HepG2 (cell line): ENCODE measurements around the gene HLF. TPM values are rescaled to one million over a fixed set of nuclear protein-coding genes. Genes with fewer than 3 reads are reported as not detected.
A peak's percentile ranks its signal among the peaks of the same experiment; 100 is the strongest.

Source experiments
- EHMT2 ChIP-seq: fragments of 200-600 bp; sonication (generic); IDR thresholded peaks from 2 replicates; pipeline ENCODE4 v1.7.0; 2017; ENCODE audit warnings: antibody characterized with exemption, low read depth, low read length, borderline replicate concordance
- FOXK1 ChIP-seq: sonication (generic); formaldehyde crosslinking; IDR thresholded peaks from 2 replicates; pipeline ENCODE4 v1.4.0; 2020; ENCODE audit warnings: low read depth, missing genetic modification reagents, borderline replicate concordance
- HNRNPH1 ChIP-seq: fragments of 200-400 bp; formaldehyde crosslinking; optimal IDR thresholded peaks from 2 replicates; pipeline ENCODE3; 2017; ENCODE audit warnings: mild to moderate bottlenecking, low read depth, low read length
- IKZF1 ChIP-seq: fragments of 450-650 bp; IDR thresholded peaks from 2 replicates; pipeline ENCODE4 v1.7.1; 2016
- KDM5A ChIP-seq: fragments of 200-600 bp; sonication (generic); IDR thresholded peaks from 2 replicates; pipeline ENCODE4 v1.7.0; 2018; ENCODE audit warnings: antibody characterized with exemption, mild to moderate bottlenecking, low read length, borderline replicate concordance
- KDM5B ChIP-seq: sonication (generic); formaldehyde crosslinking; IDR thresholded peaks from 2 replicates; pipeline ENCODE4 v1.4.0; 2020; ENCODE audit warnings: missing genetic modification reagents, mild to moderate bottlenecking, borderline replicate concordance
- MEIS1 ChIP-seq: sonication (generic); formaldehyde crosslinking; IDR thresholded peaks from 2 replicates; pipeline ENCODE4 v1.9.0; 2021; ENCODE audit warnings: mild to moderate bottlenecking, missing genetic modification reagents, moderate library complexity, borderline replicate concordance
- MTA3 ChIP-seq: sonication (generic); formaldehyde crosslinking; IDR thresholded peaks from 2 replicates; pipeline ENCODE4 v1.4.0; 2020; ENCODE audit warnings: missing genetic modification reagents
- NCOA2 ChIP-seq: sonication (generic); formaldehyde crosslinking; IDR thresholded peaks from 2 replicates; pipeline ENCODE4 v1.8.0; 2022; ENCODE audit warnings: inconsistent platforms
- PAWR ChIP-seq: sonication (generic); formaldehyde crosslinking; IDR thresholded peaks from 2 replicates; pipeline ENCODE4 v1.4.0; 2020; ENCODE audit warnings: missing genetic modification reagents, mild to moderate bottlenecking, borderline replicate concordance
- POLR2AphosphoS5 ChIP-seq: IDR thresholded peaks from 2 replicates; pipeline ENCODE4 v1.6.1; 2012; ENCODE audit warnings: low read depth, low read length
- PTBP1 ChIP-seq: fragments of 200-400 bp; formaldehyde crosslinking; IDR thresholded peaks from 2 replicates; pipeline ENCODE4 v1.6.1; 2018; ENCODE audit warnings: low read length, low read depth; ENCODE audit not compliant: poor library complexity, severe bottlenecking
- RFXAP ChIP-seq: sonication (generic); formaldehyde crosslinking; IDR thresholded peaks from 2 replicates; pipeline ENCODE4 v1.4.0; 2020; ENCODE audit warnings: missing genetic modification reagents, borderline replicate concordance
- SATB2 ChIP-seq: sonication (generic); formaldehyde crosslinking; IDR thresholded peaks from 2 replicates; pipeline ENCODE4 v1.5.0; 2020; ENCODE audit warnings: missing genetic modification reagents
- SMAD3 ChIP-seq: sonication (generic); formaldehyde crosslinking; IDR thresholded peaks from 2 replicates; pipeline ENCODE4 v1.4.0; 2020; ENCODE audit warnings: missing genetic modification reagents
- SRF ChIP-seq: IDR thresholded peaks from 2 replicates; pipeline ENCODE4 v1.6.1; 2011; ENCODE audit warnings: mild to moderate bottlenecking, low read depth, low read length, moderate library complexity
- ZNF224 ChIP-seq: sonication (generic); formaldehyde crosslinking; IDR thresholded peaks from 2 replicates; pipeline ENCODE4 v1.5.0; 2020; ENCODE audit warnings: mild to moderate bottlenecking, missing genetic modification reagents
- ZNF282 ChIP-seq: fragments of 450-650 bp; IDR thresholded peaks from 2 replicates; pipeline ENCODE4 v1.6.1; 2018; ENCODE audit not compliant: partially characterized antibody
- ZNF331 ChIP-seq: sonication (generic); formaldehyde crosslinking; IDR thresholded peaks from 2 replicates; pipeline ENCODE4 v1.4.0; 2020; ENCODE audit warnings: missing genetic modification reagents
- ZNF343 ChIP-seq: sonication (generic); formaldehyde crosslinking; IDR thresholded peaks from 2 replicates; pipeline ENCODE4 v1.4.0; 2020; ENCODE audit warnings: mild to moderate bottlenecking, missing genetic modification reagents
- ZNF660 ChIP-seq: sonication (generic); formaldehyde crosslinking; IDR thresholded peaks from 2 replicates; pipeline ENCODE4 v1.5.1; 2020; ENCODE audit warnings: mild to moderate bottlenecking, low read depth, missing genetic modification reagents, borderline replicate concordance
- polyA plus RNA-seq, 8 experiments: library from polyadenylated mRNA; depleted of rRNA in 3 of 8; stranded (reverse) in 7 of 8; unstranded in 1 of 8; fragments of >200 nt; fragmentation: Illumina TruSeq in 4 of 8; extraction: Trizol in 4 of 8; gene quantifications; 2 replicates each; pipeline versions ENCODE4 v1.2.1 to v1.2.3, GENCODE V29; 2011 to 2016; ENCODE audit warnings: low read depth in 4 of 8, missing spikeins in 1 of 8, mixed read lengths in 1 of 8; ENCODE audit not compliant: insufficient read depth in 1 of 8
- total RNA-seq, 5 experiments: library from RNA; depleted of rRNA; stranded (reverse); fragments of >200 nt; fragmentation: Illumina TruSeq; extraction: Trizol; gene quantifications; 2 replicates each; pipeline ENCODE4 v1.2.3, GENCODE V29; 2016; ENCODE audit warnings: low read depth in 1 of 5
- TF ChIP-seq, protein P1 (sequence below): sonication (generic); formaldehyde crosslinking; IDR thresholded peaks from 2 replicates; pipeline ENCODE4 v1.9.0; 2021; ENCODE audit warnings: missing genetic modification reagents, borderline replicate concordance
- TF ChIP-seq, protein P2 (sequence below): sonication (generic); formaldehyde crosslinking; IDR thresholded peaks from 2 replicates; pipeline ENCODE4 v1.4.0; 2020; ENCODE audit warnings: mild to moderate bottlenecking, missing genetic modification reagents
- TF ChIP-seq, protein P3 (sequence below): sonication (generic); formaldehyde crosslinking; IDR thresholded peaks from 2 replicates; pipeline ENCODE4 v1.4.0; 2020; ENCODE audit warnings: mild to moderate bottlenecking, missing genetic modification reagents, borderline replicate concordance
- TF ChIP-seq, protein P4 (sequence below): IDR thresholded peaks from 2 replicates; pipeline ENCODE4 v1.6.1; 2016; ENCODE audit warnings: mild to moderate bottlenecking, missing biosample characterization, missing genetic modification reagents

Gene HLF
- total and polyA plus RNA-seq, 2 of the 13 experiments (the other 11 are each of a cell fraction or from before 2014, with no cell fraction given) = 202 to 346 TPM

DNA sequence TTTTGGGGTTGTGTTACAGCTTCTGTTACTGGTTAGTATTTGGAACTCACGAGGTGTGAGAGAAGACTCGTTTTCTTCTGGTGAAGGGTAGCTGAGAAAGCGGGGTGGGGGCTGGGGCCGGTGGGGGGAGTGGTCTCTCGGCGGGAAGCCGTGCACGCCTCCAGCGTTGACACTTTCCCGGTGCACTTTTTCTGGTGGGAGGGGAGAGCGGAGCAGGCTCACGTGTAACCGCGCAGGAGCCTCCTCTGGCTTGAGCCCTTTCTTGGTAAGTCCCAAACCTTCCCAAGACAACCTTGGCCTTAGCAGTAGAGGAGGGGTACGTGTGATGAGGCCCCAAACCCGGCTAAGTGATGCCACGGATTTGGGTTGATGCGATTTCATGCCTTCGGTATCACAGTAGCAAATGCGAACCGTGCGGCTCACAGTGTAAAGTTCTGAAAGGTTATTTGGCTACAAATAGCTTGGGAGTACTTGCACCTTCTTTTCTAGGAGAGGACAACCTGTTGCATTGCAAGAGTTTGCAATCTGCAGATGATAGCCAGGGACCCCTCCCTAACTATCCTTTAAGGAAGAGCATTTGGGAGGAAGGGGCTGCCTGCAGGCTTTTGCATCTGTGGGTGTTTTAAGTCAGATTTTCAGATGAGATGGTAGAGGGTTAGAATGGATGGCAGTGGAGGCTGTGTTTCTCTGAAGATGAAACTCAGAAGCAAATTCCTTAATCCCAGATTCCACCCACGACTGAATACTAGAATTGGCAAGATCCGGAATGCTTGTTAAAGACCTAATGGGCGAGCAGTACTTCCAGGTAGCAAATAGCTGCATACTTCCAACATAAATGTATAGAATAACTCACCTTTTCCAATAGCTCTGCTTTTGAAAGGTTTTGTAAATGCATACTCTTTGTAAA lies 1.5 kb downstream of the HLF start (continued):
- TF ChIP-seq, protein P1, sequence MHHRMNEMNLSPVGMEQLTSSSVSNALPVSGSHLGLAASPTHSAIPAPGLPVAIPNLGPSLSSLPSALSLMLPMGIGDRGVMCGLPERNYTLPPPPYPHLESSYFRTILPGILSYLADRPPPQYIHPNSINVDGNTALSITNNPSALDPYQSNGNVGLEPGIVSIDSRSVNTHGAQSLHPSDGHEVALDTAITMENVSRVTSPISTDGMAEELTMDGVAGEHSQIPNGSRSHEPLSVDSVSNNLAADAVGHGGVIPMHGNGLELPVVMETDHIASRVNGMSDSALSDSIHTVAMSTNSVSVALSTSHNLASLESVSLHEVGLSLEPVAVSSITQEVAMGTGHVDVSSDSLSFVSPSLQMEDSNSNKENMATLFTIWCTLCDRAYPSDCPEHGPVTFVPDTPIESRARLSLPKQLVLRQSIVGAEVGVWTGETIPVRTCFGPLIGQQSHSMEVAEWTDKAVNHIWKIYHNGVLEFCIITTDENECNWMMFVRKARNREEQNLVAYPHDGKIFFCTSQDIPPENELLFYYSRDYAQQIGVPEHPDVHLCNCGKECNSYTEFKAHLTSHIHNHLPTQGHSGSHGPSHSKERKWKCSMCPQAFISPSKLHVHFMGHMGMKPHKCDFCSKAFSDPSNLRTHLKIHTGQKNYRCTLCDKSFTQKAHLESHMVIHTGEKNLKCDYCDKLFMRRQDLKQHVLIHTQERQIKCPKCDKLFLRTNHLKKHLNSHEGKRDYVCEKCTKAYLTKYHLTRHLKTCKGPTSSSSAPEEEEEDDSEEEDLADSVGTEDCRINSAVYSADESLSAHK = no peak
- no peak for TF ChIP-seq PTBP1
- no peak for TF ChIP-seq ZNF224
- no peak for TF ChIP-seq MEIS1 (CRISPR knock-in tag)
- TF ChIP-seq SMAD3 (CRISPR knock-in tag) = no peak; the same call in 1 of the 2 replicates
- no peak for TF ChIP-seq SRF
- TF ChIP-seq FOXK1 (CRISPR knock-in tag) = peak; percentile 49; the same call in 1 of the 2 replicates
- no peak for TF ChIP-seq MTA3 (CRISPR knock-in tag)
- peak; percentile 57 for TF ChIP-seq HNRNPH1
- TF ChIP-seq POLR2AphosphoS5 = peak; percentile 67
- TF ChIP-seq, protein P2, sequence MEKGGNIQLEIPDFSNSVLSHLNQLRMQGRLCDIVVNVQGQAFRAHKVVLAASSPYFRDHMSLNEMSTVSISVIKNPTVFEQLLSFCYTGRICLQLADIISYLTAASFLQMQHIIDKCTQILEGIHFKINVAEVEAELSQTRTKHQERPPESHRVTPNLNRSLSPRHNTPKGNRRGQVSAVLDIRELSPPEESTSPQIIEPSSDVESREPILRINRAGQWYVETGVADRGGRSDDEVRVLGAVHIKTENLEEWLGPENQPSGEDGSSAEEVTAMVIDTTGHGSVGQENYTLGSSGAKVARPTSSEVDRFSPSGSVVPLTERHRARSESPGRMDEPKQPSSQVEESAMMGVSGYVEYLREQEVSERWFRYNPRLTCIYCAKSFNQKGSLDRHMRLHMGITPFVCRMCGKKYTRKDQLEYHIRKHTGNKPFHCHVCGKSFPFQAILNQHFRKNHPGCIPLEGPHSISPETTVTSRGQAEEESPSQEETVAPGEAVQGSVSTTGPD (CRISPR knock-in tag) = no peak
- no peak for TF ChIP-seq ZNF282
- TF ChIP-seq SATB2 (CRISPR knock-in tag) = no peak; the same call in 1 of the 2 replicates
- TF ChIP-seq ZNF660 (CRISPR knock-in tag) = no peak
- no peak for TF ChIP-seq EHMT2
- TF ChIP-seq KDM5B (CRISPR knock-in tag) = no peak; the same call in 1 of the 2 replicates
- no peak for TF ChIP-seq NCOA2 (CRISPR knock-in tag)
- 0 out of 2 replicates have a peak, but pooled peaks have one; percentile 7 for TF ChIP-seq RFXAP (CRISPR knock-in tag)
- no peak for TF ChIP-seq ZNF331 (CRISPR knock-in tag)
- no peak for TF ChIP-seq IKZF1
- TF ChIP-seq, protein P3, sequence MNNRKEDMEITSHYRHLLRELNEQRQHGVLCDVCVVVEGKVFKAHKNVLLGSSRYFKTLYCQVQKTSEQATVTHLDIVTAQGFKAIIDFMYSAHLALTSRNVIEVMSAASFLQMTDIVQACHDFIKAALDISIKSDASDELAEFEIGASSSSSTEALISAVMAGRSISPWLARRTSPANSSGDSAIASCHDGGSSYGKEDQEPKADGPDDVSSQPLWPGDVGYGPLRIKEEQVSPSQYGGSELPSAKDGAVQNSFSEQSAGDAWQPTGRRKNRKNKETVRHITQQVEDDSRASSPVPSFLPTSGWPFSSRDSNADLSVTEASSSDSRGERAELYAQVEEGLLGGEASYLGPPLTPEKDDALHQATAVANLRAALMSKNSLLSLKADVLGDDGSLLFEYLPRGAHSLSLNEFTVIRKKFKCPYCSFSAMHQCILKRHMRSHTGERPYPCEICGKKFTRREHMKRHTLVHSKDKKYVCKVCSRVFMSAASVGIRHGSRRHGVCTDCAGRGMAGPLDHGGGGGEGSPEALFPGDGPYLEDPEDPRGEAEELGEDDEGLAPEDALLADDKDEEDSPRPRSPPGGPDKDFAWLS (CRISPR knock-in tag) = no peak
- no peak for TF ChIP-seq KDM5A
- no peak for TF ChIP-seq PAWR (CRISPR knock-in tag)
- TF ChIP-seq, protein P4, sequence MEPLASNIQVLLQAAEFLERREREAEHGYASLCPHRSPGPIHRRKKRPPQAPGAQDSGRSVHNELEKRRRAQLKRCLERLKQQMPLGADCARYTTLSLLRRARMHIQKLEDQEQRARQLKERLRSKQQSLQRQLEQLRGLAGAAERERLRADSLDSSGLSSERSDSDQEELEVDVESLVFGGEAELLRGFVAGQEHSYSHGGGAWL (CRISPR knock-in tag) = no peak
- no peak for TF ChIP-seq ZNF343 (CRISPR knock-in tag)
